ENCODE data around the gene REX1BD. TPM values are rescaled to one million over a fixed set of nuclear protein-coding genes. Genes with fewer than 3 reads are reported as not detected.

REX1BD gene
- total RNA-seq, 1 donor from 2014 or later: 54.3 TPM

DNA sequence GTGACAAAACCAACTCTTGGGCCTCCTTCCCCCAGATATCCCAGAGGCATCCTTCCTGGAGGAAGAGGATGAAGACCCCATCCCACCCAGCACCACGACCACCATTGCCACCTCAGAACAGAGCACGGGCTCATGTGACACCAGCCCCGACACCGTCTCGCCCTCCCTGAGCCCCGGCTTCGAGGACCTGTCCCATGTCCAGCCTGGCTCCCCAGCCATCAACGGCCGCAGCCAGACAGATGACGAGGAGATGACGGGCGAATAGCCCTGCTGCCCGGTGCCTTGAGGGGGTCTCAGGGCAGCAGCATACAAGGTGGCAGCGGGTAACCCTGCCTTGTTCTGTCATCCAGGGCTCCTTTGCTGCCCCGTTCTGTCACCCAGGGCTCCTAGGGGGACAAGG is 20.2 kb upstream of the REX1BD start:
- peaks cover 8% of the 10 kb centered on the region for H3K4me1 Mint-ChIP-seq (ENCODE audit: low read depth, unreplicated experiment)
- H3K9me3 Mint-ChIP-seq (ENCODE audit: unreplicated experiment): peaks cover 3% of the 10 kb centered on the region
- TF ChIP-seq, protein P1, sequence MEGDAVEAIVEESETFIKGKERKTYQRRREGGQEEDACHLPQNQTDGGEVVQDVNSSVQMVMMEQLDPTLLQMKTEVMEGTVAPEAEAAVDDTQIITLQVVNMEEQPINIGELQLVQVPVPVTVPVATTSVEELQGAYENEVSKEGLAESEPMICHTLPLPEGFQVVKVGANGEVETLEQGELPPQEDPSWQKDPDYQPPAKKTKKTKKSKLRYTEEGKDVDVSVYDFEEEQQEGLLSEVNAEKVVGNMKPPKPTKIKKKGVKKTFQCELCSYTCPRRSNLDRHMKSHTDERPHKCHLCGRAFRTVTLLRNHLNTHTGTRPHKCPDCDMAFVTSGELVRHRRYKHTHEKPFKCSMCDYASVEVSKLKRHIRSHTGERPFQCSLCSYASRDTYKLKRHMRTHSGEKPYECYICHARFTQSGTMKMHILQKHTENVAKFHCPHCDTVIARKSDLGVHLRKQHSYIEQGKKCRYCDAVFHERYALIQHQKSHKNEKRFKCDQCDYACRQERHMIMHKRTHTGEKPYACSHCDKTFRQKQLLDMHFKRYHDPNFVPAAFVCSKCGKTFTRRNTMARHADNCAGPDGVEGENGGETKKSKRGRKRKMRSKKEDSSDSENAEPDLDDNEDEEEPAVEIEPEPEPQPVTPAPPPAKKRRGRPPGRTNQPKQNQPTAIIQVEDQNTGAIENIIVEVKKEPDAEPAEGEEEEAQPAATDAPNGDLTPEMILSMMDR (IDR thresholded peaks at IDR 0.05; ENCODE audit: partially characterized antibody, unreplicated experiment): no peak
- H3K27me3 Mint-ChIP-seq (ENCODE audit: unreplicated experiment): no peaks in the 10 kb centered on the region
- no peak for DNase-seq
- no peak overlapping the region for H3K4me3 Mint-ChIP-seq (ENCODE audit: unreplicated experiment)
- no peak overlapping the region for H3K27ac Mint-ChIP-seq (ENCODE audit: unreplicated experiment)
- no peaks in the 10 kb centered on the region for H3K36me3 Mint-ChIP-seq (ENCODE audit: unreplicated experiment)

DNA sequence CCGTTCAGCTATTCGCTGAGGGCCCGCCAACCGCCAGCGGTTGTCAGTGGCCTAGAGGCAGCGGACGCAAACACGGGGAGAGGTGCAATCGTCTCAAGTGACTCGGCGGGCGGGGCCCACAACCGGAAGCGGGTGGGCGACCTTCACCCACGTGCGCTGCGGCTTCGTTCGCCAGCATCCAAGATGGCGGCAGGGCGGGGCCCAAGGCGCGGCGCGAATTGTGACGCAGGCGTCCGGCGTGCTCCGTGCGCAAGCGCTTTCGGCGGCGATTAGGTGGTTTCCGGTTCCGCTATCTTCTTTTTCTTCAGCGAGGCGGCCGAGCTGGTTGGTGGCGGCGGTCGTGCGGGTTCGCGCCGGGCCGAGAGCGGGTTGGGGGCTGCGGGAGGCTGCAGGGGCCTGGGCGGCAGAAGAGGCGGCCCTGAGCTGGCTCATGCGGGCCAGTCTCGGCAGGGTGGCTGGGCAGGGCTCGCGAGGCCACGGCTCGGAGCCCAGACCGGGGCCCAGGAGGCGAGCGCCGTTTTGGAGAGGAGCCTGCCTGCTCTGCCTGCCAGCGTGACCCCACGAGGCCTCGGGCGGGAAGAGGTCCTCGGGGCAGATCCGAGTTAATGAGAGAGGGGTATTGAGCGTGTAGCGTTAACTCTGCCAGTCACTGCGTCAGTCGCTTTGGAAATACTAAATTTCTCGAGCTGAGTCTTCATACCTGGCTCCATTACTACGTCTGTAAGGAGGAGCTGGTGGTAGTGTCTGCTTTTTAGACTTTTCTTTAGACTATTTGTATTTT is 16.8 kb upstream of the REX1BD start, which contains the start of gene UBA52:
Gene UBA52 (plus strand): TSS at position 294 of the 781 bp plus-strand sequence. CDS start 1,444 bp downstream, outside the sequence.
- Mint-ChIP-seq H3K4me1 (ENCODE audit: low read depth, unreplicated experiment) (peaks cover 9% of the 10 kb centered on the region), H3K27me3 (ENCODE audit: unreplicated experiment) (peaks cover 4% of the 10 kb centered on the region), H3K36me3 (ENCODE audit: unreplicated experiment) (no peaks in the 10 kb centered on the region), H3K4me3 (ENCODE audit: unreplicated experiment) (peak within 1 kb of the TSS; percentile 90), H3K27ac (ENCODE audit: unreplicated experiment) (peak within 1 kb of the TSS; percentile 68), H3K9me3 (ENCODE audit: unreplicated experiment) (peaks cover 3% of the 10 kb centered on the region)
- peak; percentile 99 for DNase-seq
- TF ChIP-seq, protein P1 (IDR thresholded peaks at IDR 0.05; ENCODE audit: partially characterized antibody, unreplicated experiment): no peak

DNA sequence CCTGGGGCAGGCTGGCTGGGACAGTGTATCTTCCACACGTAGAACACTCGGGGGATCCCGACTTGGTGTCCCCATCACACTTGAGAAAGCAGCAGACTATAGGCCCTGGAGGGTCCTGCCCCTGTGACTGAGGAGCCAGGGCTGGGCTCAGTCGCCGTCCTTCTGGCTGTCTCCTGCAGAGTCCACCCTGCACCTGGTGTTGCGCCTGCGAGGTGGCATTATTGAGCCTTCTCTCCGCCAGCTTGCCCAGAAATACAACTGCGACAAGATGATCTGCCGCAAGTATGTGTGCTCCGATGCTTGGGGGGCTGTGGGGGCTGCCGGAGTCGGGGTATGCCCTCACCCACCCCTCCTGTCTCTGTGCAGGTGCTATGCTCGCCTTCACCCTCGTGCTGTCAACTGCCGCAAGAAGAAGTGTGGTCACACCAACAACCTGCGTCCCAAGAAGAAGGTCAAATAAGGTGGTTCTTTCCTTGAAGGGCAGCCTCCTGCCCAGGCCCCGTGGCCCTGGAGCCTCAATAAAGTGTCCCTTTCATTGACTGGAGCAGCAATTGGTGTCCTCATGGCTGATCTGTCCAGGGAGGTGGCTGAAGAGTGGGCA is 13.8 kb upstream of the REX1BD start:
- Mint-ChIP-seq H3K4me1 (ENCODE audit: low read depth, unreplicated experiment) (peaks cover 9% of the 10 kb centered on the region), H3K36me3 (ENCODE audit: unreplicated experiment) (no peaks in the 10 kb centered on the region), H3K9me3 (ENCODE audit: unreplicated experiment) (peaks cover 3% of the 10 kb centered on the region), H3K4me3 (ENCODE audit: unreplicated experiment) (no peak overlapping the region), H3K27ac (ENCODE audit: unreplicated experiment) (no peak overlapping the region), H3K27me3 (ENCODE audit: unreplicated experiment) (peaks cover 4% of the 10 kb centered on the region)
- TF ChIP-seq, protein P1 (IDR thresholded peaks at IDR 0.05; ENCODE audit: partially characterized antibody, unreplicated experiment): no peak
- no peak for DNase-seq

DNA sequence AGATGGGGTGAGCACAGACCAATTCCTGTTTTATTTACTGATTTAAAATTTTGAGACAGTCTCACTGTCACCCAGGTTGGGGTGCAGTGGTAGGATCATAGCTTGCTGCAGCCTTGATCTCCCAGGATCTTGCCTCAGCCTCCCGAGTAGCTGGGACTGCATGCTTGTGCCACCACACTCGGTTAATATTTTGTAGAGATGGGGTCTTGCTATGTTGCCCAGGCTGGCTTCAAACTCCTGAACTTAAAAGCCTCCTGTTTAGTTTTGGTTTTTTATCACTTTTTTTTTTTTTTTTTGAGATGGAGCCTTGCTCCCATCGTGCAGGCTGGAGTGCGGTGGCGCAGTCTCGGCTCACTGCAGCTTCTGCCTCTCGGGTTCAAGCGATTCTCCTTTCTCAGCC is 12.2 kb upstream of the REX1BD start:
- TF ChIP-seq, protein P1 (IDR thresholded peaks at IDR 0.05; ENCODE audit: partially characterized antibody, unreplicated experiment): no peak
- Mint-ChIP-seq H3K4me1 (ENCODE audit: low read depth, unreplicated experiment) (peaks cover 9% of the 10 kb centered on the region), H3K27me3 (ENCODE audit: unreplicated experiment) (peaks cover 6% of the 10 kb centered on the region), H3K36me3 (ENCODE audit: unreplicated experiment) (no peaks in the 10 kb centered on the region), H3K27ac (ENCODE audit: unreplicated experiment) (no peak overlapping the region), H3K4me3 (ENCODE audit: unreplicated experiment) (no peak overlapping the region), H3K9me3 (ENCODE audit: unreplicated experiment) (peaks cover 3% of the 10 kb centered on the region)
- DNase-seq: no peak

Measured in glutamatergic neuron (in vitro differentiated cells).